NOMO-1 treated with DMSO at 0.1 percent for 48 hours (cell line): ENCODE data around the gene GARIN5B.
A peak's percentile ranks its signal among the peaks of the same experiment; 100 is the strongest.

ENCODE experiments used
- DNase-seq: peaks from one replicate; lab custom pipeline; 2025; ENCODE audit not compliant: unreplicated experiment; lab: John Stamatoyannopoulos, UW

The GARIN5B gene

GRCh38 chr19:55389386-55390317 is 26.6 kb upstream of the GARIN5B start:
- DNase-seq = no peak

- no peak for DNase-seq
These were observed 24.9 kb upstream of the GARIN5B start for GRCh38 chr19:55387736-55388497.

GRCh38 chr19:55386493-55386971 is 23.5 kb upstream of the GARIN5B start:
- no peak for DNase-seq

GRCh38 chr19:55385724-55386492 is 22.8 kb upstream of the GARIN5B start, which contains the start of gene RPL28:
Gene RPL28 (plus strand): TSS chr19:55385932. CDS start chr19:55386358, 426 bp downstream.
- peak; percentile 98 for DNase-seq

- peak; percentile 92 for DNase-seq
These were observed 22.1 kb upstream of the GARIN5B start for GRCh38 chr19:55384920-55385723.

- peak; percentile 50 for DNase-seq
These were observed 21.3 kb upstream of the GARIN5B start, which contains the start of gene TMEM238 for GRCh38 chr19:55384131-55384919. Gene TMEM238 (minus strand): TSS chr19:55384292. CDS start chr19:55384259, 33 bp downstream.

GRCh38 chr19:55383279-55384130 is 20.4 kb upstream of the GARIN5B start:
- peak; percentile 56 for DNase-seq

GRCh38 chr19:55382522-55383054 is 19.5 kb upstream of the GARIN5B start:
- no peak for DNase-seq

- no peak for DNase-seq
These were observed 19.0 kb upstream of the GARIN5B start for GRCh38 chr19:55382013-55382412.

- no peak for DNase-seq
These were observed 16.1 kb upstream of the GARIN5B start for GRCh38 chr19:55379174-55379573.

- no peak for DNase-seq
These were observed 14.5 kb upstream of the GARIN5B start for GRCh38 chr19:55377356-55378131.

GRCh38 chr19:55376241-55376933 is 13.3 kb upstream of the GARIN5B start, which contains the start of gene TMEM190:
Gene TMEM190 (plus strand): TSS chr19:55376826. CDS start chr19:55376854, 28 bp downstream.
- DNase-seq = no peak

- no peak for DNase-seq
These were observed 11.1 kb upstream of the GARIN5B start for GRCh38 chr19:55373993-55374757.

- no peak for DNase-seq
These were observed 10.4 kb upstream of the GARIN5B start for GRCh38 chr19:55373306-55373992.
